Suprapubic skin (tissue), 4 donors: ENCODE measurements around the gene MTMR11. TPM values are rescaled to one million over a fixed set of nuclear protein-coding genes. Genes with fewer than 3 reads are reported as not detected.

ENCODE experiments used
- DNase-seq, 2 donors: peaks; one replicate each; pipeline ENCODE4 v3.0.0-alpha.2; 2019; ENCODE audit warnings: low spot score in 2 of 2
- H3K27ac ChIP-seq: fragments of 200-600 bp; sonication (generic); one replicate; pipeline ENCODE4 v1.5.1; 2019
- H3K27me3 ChIP-seq: fragments of 200-600 bp; sonication (generic); one replicate; pipeline ENCODE4 v1.5.1; 2019
- H3K36me3 ChIP-seq: fragments of 200-600 bp; sonication (generic); one replicate; pipeline ENCODE4 v1.5.1; 2019
- H3K4me1 ChIP-seq: fragments of 200-600 bp; sonication (generic); one replicate; pipeline ENCODE4 v1.5.1; 2019
- H3K4me3 ChIP-seq: fragments of 200-600 bp; sonication (generic); one replicate; pipeline ENCODE4 v1.5.1; 2019; ENCODE audit warnings: mild to moderate bottlenecking
- H3K9me3 ChIP-seq: fragments of 200-600 bp; sonication (generic); one replicate; pipeline ENCODE4 v1.5.1; 2019
- CTCF ChIP-seq, 2 donors: fragments of 200-600 bp in 1 of 2; fragments of 450-650 bp in 1 of 2; sonication (generic) in 1 of 2; IDR thresholded peaks; one replicate each; pipeline ENCODE4 v1.5.1; 2016 to 2019; ENCODE audit warnings: antibody characterized with exemption in 2 of 2, mild to moderate bottlenecking in 1 of 2, moderate library complexity in 1 of 2
- EP300 ChIP-seq: sonication (generic); formaldehyde crosslinking; IDR thresholded peaks from one replicate; pipeline ENCODE4 v1.6.1; 2017; ENCODE audit warnings: antibody characterized with exemption
- POLR2A ChIP-seq, 2 donors: fragments of 450-650 bp; IDR thresholded peaks; one replicate each; pipeline ENCODE4 v1.6.1; 2017; ENCODE audit warnings: antibody characterized with exemption in 2 of 2, mild to moderate bottlenecking in 2 of 2, moderate library complexity in 2 of 2
- POLR2AphosphoS5 ChIP-seq, 3 donors: sonication (generic); formaldehyde crosslinking; IDR thresholded peaks; one replicate each; pipeline ENCODE4 v1.6.1; 2017; ENCODE audit warnings: antibody characterized with exemption in 3 of 3
- WGBS: methylation state at CpG from one replicate; pipeline ENCODE4 v1.1.5; 2018; 5-methylcytosine and 5-hydroxymethylcytosine counted together
- total RNA-seq, 4 donors: library from RNA; depleted of rRNA; stranded (reverse); fragments of >200 nt; gene quantifications; one replicate each; pipeline ENCODE4 v1.1.0, GENCODE V29; 2016

The MTMR11 gene
- total RNA-seq, 4 donors from 2014 or later = 13.5 to 40.3 (median 22.0) TPM

GRCh38 chr1:149914545-149914944 is 22.1 kb downstream of the MTMR11 start:
- TF ChIP-seq POLR2AphosphoS5 (IDR thresholded peaks at IDR 0.05) = no peak
- TF ChIP-seq POLR2A (IDR thresholded peaks at IDR 0.05) = no peak
- no peak for TF ChIP-seq CTCF (IDR thresholded peaks at IDR 0.05)
- TF ChIP-seq EP300 = no peak
- Histone ChIP-seq H3K27me3 (peaks cover 9% of the 10 kb centered on the region), H3K36me3 (no peaks in the 10 kb centered on the region), H3K9me3 (no peaks in the 10 kb centered on the region), H3K4me3 (no peak overlapping the region), H3K4me1 (peaks cover 4% of the 10 kb centered on the region), H3K27ac (no peak overlapping the region)
- no peak for DNase-seq
- WGBS = 71% methylated on average over 1 of the region's 1 CpG

- no peaks in the 10 kb centered on the region for H3K9me3 ChIP-seq
- WGBS = 87% methylated on average over 10 of the region's 10 CpGs
- TF ChIP-seq EP300 (no peak), POLR2A (IDR thresholded peaks at IDR 0.05) (no peak), POLR2AphosphoS5 (IDR thresholded peaks at IDR 0.05) (no peak), CTCF (IDR thresholded peaks at IDR 0.05) (no peak)
- no peak overlapping the region for H3K27ac ChIP-seq
- DNase-seq = no peak
- H3K4me1 ChIP-seq = no peaks in the 10 kb centered on the region
- H3K4me3 ChIP-seq = no peak overlapping the region
- no peaks in the 10 kb centered on the region for H3K36me3 ChIP-seq
- no peaks in the 10 kb centered on the region for H3K27me3 ChIP-seq
Observed at GRCh38 chr1:149906570-149907075, 30.1 kb downstream of the MTMR11 start.

- no peaks in the 10 kb centered on the region for H3K27me3 ChIP-seq
- DNase-seq = no peak
- WGBS = 77% methylated on average over 5 of the region's 5 CpGs
- no peaks in the 10 kb centered on the region for H3K9me3 ChIP-seq
- peaks cover 9% of the 10 kb centered on the region for H3K4me1 ChIP-seq
- H3K4me3 ChIP-seq = no peak overlapping the region
- no peaks in the 10 kb centered on the region for H3K36me3 ChIP-seq
- no peak overlapping the region for H3K27ac ChIP-seq
- no peak for TF ChIP-seq CTCF (IDR thresholded peaks at IDR 0.05)
- TF ChIP-seq EP300 = no peak
- no peak for TF ChIP-seq POLR2A (IDR thresholded peaks at IDR 0.05)
- no peak for TF ChIP-seq POLR2AphosphoS5 (IDR thresholded peaks at IDR 0.05)
Observed at GRCh38 chr1:149903836-149904491, 32.7 kb downstream of the MTMR11 start.

GRCh38 chr1:149899460-149900284 is 37.0 kb downstream of the MTMR11 start, which contains the start of gene BOLA1:
BOLA1 (plus strand) TSS chr1:149899568; CDS start chr1:149900060, 492 bp downstream.
- H3K9me3 ChIP-seq = no peaks in the 10 kb centered on the region
- peak within 1 kb of the TSS; percentile 64 for H3K4me3 ChIP-seq
- WGBS = 9% methylated on average over 17 of the region's 65 CpGs
- DNase-seq = peak; percentile 95 to 96
- no peaks in the 10 kb centered on the region for H3K36me3 ChIP-seq
- TF ChIP-seq POLR2AphosphoS5 (IDR thresholded peaks at IDR 0.05) = peak; percentile 29 to 68 (median 56)
- peak in 1 of 2 donors; percentile 62 for TF ChIP-seq POLR2A (IDR thresholded peaks at IDR 0.05)
- TF ChIP-seq EP300 = no peak
- TF ChIP-seq CTCF (IDR thresholded peaks at IDR 0.05) = no peak
- no peaks in the 10 kb centered on the region for H3K27me3 ChIP-seq
- peaks cover 9% of the 10 kb centered on the region for H3K4me1 ChIP-seq
- peak within 1 kb of the TSS; percentile 85 for H3K27ac ChIP-seq

- Histone ChIP-seq H3K27me3 (no peaks in the 10 kb centered on the region), H3K9me3 (no peaks in the 10 kb centered on the region), H3K4me3 (no peak overlapping the region), H3K27ac (no peak overlapping the region), H3K36me3 (no peaks in the 10 kb centered on the region), H3K4me1 (peaks cover 9% of the 10 kb centered on the region)
- DNase-seq = no peak
- 94% methylated on average over 4 of the region's 4 CpGs for WGBS
- TF ChIP-seq CTCF (IDR thresholded peaks at IDR 0.05) = no peak
- no peak for TF ChIP-seq EP300
- TF ChIP-seq POLR2A (IDR thresholded peaks at IDR 0.05) = no peak
- TF ChIP-seq POLR2AphosphoS5 (IDR thresholded peaks at IDR 0.05) = no peak
Observed at GRCh38 chr1:149896575-149896974, 40.1 kb downstream of the MTMR11 start.
